GM12878 (cell line): Measurements from ENCODE around the gene MEF2D. TPM values are rescaled to one million over a fixed set of nuclear protein-coding genes. Genes with fewer than 3 reads are reported as not detected.

Experiments
- CHD2 ChIP-seq: IDR thresholded peaks from 2 replicates; pipeline ENCODE4 v1.6.1; 2011; ENCODE audit warnings: low read depth, low read length, improper control_type of control experiment, borderline replicate concordance
- CUX1 ChIP-seq: IDR thresholded peaks from 2 replicates; pipeline ENCODE4 v1.6.1; 2012; ENCODE audit warnings: improper control_type of control experiment, low read depth, low read length; ENCODE audit not compliant: insufficient replicate concordance
- DPF2 ChIP-seq: fragments of 450-650 bp; IDR thresholded peaks from 2 replicates; pipeline ENCODE4 v1.6.1; 2017; ENCODE audit warnings: mild to moderate bottlenecking
- E2F8 ChIP-seq: fragments of 450-650 bp; IDR thresholded peaks from 2 replicates; pipeline ENCODE4 v1.6.1; 2018; ENCODE audit warnings: mild to moderate bottlenecking, low read depth, moderate library complexity; ENCODE audit not compliant: partially characterized antibody
- EP300 ChIP-seq, 2 experiments: fragments of 150-350 bp in 1 of 2; IDR thresholded peaks; 2 replicates each; pipeline ENCODE4 v1.6.1; 2011 to 2012; ENCODE audit warnings: low read depth in 2 of 2, low read length in 2 of 2, borderline replicate concordance in 1 of 2, improper control_type of control experiment in 1 of 2, inconsistent platforms in 1 of 2; ENCODE audit not compliant: control insufficient read depth in 1 of 2
- FOS ChIP-seq: IDR thresholded peaks from 3 replicates; pipeline ENCODE4 v1.6.1; 2011; ENCODE audit warnings: borderline replicate concordance; ENCODE audit not compliant: insufficient read length; ENCODE audit errors: extremely low read depth
- JUND ChIP-seq: IDR thresholded peaks from 2 replicates; pipeline ENCODE4 v1.6.1; 2012; ENCODE audit warnings: low read depth, mild to moderate bottlenecking, low read length, improper control_type of control experiment, moderate library complexity
- MYB ChIP-seq: fragments of 150-350 bp; IDR thresholded peaks from 2 replicates; pipeline ENCODE4 v1.6.1; 2014; ENCODE audit warnings: mild to moderate bottlenecking, low read depth, low read length, borderline replicate concordance
- PAX8 ChIP-seq: fragments of 450-650 bp; IDR thresholded peaks from 2 replicates; pipeline ENCODE4 v1.6.1; 2017; ENCODE audit warnings: mild to moderate bottlenecking, moderate library complexity
- POLR2AphosphoS5 ChIP-seq: IDR thresholded peaks from 2 replicates; pipeline ENCODE4 v1.6.1; 2011; ENCODE audit warnings: mild to moderate bottlenecking, low read length, inconsistent platforms
- RB1 ChIP-seq: fragments of 450-650 bp; formaldehyde crosslinking; IDR thresholded peaks from 2 replicates; pipeline ENCODE4 v1.6.1; 2017; ENCODE audit warnings: mild to moderate bottlenecking, borderline replicate concordance
- SREBF1 ChIP-seq: IDR thresholded peaks from 2 replicates; pipeline ENCODE4 v1.6.1; 2012; ENCODE audit warnings: mild to moderate bottlenecking, low read length
- TCF7 ChIP-seq: IDR thresholded peaks from 2 replicates; pipeline ENCODE4 v1.6.1; 2014; ENCODE audit warnings: antibody characterized with exemption, borderline replicate concordance
- YY1 ChIP-seq: IDR thresholded peaks from 2 replicates; pipeline ENCODE4 v1.6.1; 2011; ENCODE audit warnings: low read depth, mild to moderate bottlenecking, low read length
- polyA plus RNA-seq, 11 experiments: library from polyadenylated mRNA; depleted of rRNA in 4 of 11; unstranded in 6 of 11; stranded (reverse) in 5 of 11; fragments of >200 nt; fragmentation: Nextera tagmentation in 4 of 11; fragmentation: Illumina TruSeq in 1 of 11; extraction: Ambion mirVana in 4 of 11; extraction: Trizol in 1 of 11; gene quantifications; 1 replicate in 1 of 11; 2 replicates in 10 of 11; pipeline versions ENCODE4 v1.2.1 to v1.2.3, GENCODE V29; 2011 to 2016; ENCODE audit warnings: inconsistent platforms in 2 of 11, missing spikeins in 2 of 11, low read depth in 1 of 11
- total RNA-seq, 4 experiments: library from RNA; depleted of rRNA in 3 of 4; stranded (reverse); fragments of >200 nt in 3 of 4; fragmentation: Illumina TruSeq in 1 of 4; extraction: Trizol in 1 of 4; gene quantifications; 2 replicates each; pipeline versions ENCODE4 v1.2.1 to v1.2.3, GENCODE V29; 2013 to 2021
- TF ChIP-seq, protein P1 (sequence below): fragments of 450-650 bp; IDR thresholded peaks from 2 replicates; pipeline ENCODE4 v1.6.1; 2016; ENCODE audit warnings: mild to moderate bottlenecking, moderate library complexity, borderline replicate concordance

The MEF2D gene
- total and polyA plus RNA-seq, 10 of the 15 experiments (the other 5 are each of a cell fraction or from before 2014, with no cell fraction given), result 0.61 to 53.0 (median 15.2) TPM

- peak; percentile 39; the same call in 1 of the 2 replicates for TF ChIP-seq RB1
- TF ChIP-seq CHD2, result peak; percentile 94
- TF ChIP-seq FOS, result no peak
- TF ChIP-seq JUND, result no peak
- TF ChIP-seq EP300 (IDR thresholded peaks at IDR 0.05; ENCODE audit: borderline replicate concordance in 1 of 2, control insufficient read depth in 1 of 2, low read depth in 2 of 2, low read length in 2 of 2), result peak; percentile 92 to 96
- no peak for TF ChIP-seq PAX8
- TF ChIP-seq CUX1, result no peak
- no peak for TF ChIP-seq SREBF1
- TF ChIP-seq DPF2, result peak; percentile 95
- TF ChIP-seq, protein P1, sequence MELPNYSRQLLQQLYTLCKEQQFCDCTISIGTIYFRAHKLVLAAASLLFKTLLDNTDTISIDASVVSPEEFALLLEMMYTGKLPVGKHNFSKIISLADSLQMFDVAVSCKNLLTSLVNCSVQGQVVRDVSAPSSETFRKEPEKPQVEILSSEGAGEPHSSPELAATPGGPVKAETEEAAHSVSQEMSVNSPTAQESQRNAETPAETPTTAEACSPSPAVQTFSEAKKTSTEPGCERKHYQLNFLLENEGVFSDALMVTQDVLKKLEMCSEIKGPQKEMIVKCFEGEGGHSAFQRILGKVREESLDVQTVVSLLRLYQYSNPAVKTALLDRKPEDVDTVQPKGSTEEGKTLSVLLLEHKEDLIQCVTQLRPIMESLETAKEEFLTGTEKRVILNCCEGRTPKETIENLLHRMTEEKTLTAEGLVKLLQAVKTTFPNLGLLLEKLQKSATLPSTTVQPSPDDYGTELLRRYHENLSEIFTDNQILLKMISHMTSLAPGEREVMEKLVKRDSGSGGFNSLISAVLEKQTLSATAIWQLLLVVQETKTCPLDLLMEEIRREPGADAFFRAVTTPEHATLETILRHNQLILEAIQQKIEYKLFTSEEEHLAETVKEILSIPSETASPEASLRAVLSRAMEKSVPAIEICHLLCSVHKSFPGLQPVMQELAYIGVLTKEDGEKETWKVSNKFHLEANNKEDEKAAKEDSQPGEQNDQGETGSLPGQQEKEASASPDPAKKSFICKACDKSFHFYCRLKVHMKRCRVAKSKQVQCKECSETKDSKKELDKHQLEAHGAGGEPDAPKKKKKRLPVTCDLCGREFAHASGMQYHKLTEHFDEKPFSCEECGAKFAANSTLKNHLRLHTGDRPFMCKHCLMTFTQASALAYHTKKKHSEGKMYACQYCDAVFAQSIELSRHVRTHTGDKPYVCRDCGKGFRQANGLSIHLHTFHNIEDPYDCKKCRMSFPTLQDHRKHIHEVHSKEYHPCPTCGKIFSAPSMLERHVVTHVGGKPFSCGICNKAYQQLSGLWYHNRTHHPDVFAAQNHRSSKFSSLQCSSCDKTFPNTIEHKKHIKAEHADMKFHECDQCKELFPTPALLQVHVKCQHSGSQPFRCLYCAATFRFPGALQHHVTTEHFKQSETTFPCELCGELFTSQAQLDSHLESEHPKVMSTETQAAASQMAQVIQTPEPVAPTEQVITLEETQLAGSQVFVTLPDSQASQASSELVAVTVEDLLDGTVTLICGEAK, result peak; percentile 21; the same call in 1 of the 2 replicates
- peak; percentile 39; the same call in 1 of the 2 replicates for TF ChIP-seq POLR2AphosphoS5
- no peak for TF ChIP-seq TCF7
- peak; percentile 57; the same call in 1 of the 2 replicates for TF ChIP-seq YY1
- TF ChIP-seq E2F8, result no peak
- peak; percentile 63; the same call in 1 of the 2 replicates for TF ChIP-seq MYB
Observed at GRCh38 chr1:156504821-156505678, 4.5 kb upstream of the MEF2D start (continued).
